NB4 (cell line): ENCODE measurements around the gene MELK.
A peak's percentile ranks its signal among the peaks of the same experiment; 100 is the strongest.

Experiments used
- CTCF ChIP-seq: IDR thresholded peaks from one replicate; pipeline ENCODE4 v1.5.1; 2012; ENCODE audit warnings: low read depth, low read length
- MAX ChIP-seq: IDR thresholded peaks from 2 replicates; pipeline ENCODE4 v1.6.1; 2011; ENCODE audit warnings: low read depth, low read length
- MYC ChIP-seq: IDR thresholded peaks from 2 replicates; pipeline ENCODE4 v1.6.1; 2011; ENCODE audit warnings: low read depth, low read length
- POLR2A ChIP-seq: IDR thresholded peaks from 2 replicates; pipeline ENCODE4 v1.6.1; 2011; ENCODE audit warnings: mild to moderate bottlenecking; ENCODE audit not compliant: insufficient read length; ENCODE audit errors: extremely low read depth

GRCh38 chr9:36572515-36573418, at the start of gene MELK:
- TF ChIP-seq CTCF: no peak
- TF ChIP-seq POLR2A: peak; percentile 72
- TF ChIP-seq MYC: no peak
- TF ChIP-seq MAX: peak; percentile 11; the same call in 1 of the 2 replicates
